Vagina (tissue), 2 donors: ENCODE results near the gene AGBL1. TPM values are rescaled to one million over a fixed set of nuclear protein-coding genes. Genes with fewer than 3 reads are reported as not detected.

Experiments
- DNase-seq, 2 donors: peaks; one replicate each; pipeline ENCODE4 v3.0.0-alpha.2; 2017; ENCODE audit errors: extremely low spot score in 2 of 2
- H3K27ac ChIP-seq: fragments of 200-600 bp; sonication (generic); one replicate; pipeline ENCODE4 v1.5.1; 2019
- H3K27me3 ChIP-seq: fragments of 200-600 bp; sonication (generic); one replicate; pipeline ENCODE4 v1.5.1; 2019
- H3K36me3 ChIP-seq, 2 donors: fragments of 200-600 bp; sonication (generic); one replicate each; pipeline ENCODE4 v1.5.1; 2017 to 2019
- H3K4me1 ChIP-seq: fragments of 200-600 bp; sonication (generic); one replicate; pipeline ENCODE4 v1.5.1; 2019
- H3K4me3 ChIP-seq, 2 donors: fragments of 200-600 bp; sonication (generic); 1 replicate in 1 of 2; 2 replicates in 1 of 2; pipeline ENCODE4 v1.5.1; 2016 to 2019
- H3K9me3 ChIP-seq: fragments of 200-600 bp; sonication (generic); one replicate; pipeline ENCODE4 v1.5.1; 2019
- POLR2A ChIP-seq, 2 donors: fragments of 450-650 bp; IDR thresholded peaks; one replicate each; pipeline ENCODE4 v1.6.1; 2017; ENCODE audit warnings: antibody characterized with exemption in 2 of 2, mild to moderate bottlenecking in 2 of 2, moderate library complexity in 2 of 2
- POLR2AphosphoS5 ChIP-seq, 2 donors: sonication (generic); formaldehyde crosslinking; IDR thresholded peaks; one replicate each; pipeline ENCODE4 v1.9.0; 2017; ENCODE audit warnings: antibody characterized with exemption in 2 of 2, mild to moderate bottlenecking in 2 of 2, low read depth in 1 of 2; ENCODE audit not compliant: insufficient read depth in 1 of 2
- intact Hi-C: fragments of 100-400 bp; cut with DNase I; formaldehyde crosslinking; loops from one replicate; pipeline ENCODE4 v1.15.1; 2023
- total RNA-seq: library from RNA; depleted of rRNA; stranded (reverse); fragments of >200 nt; gene quantifications from one replicate; pipeline ENCODE4 v1.2.3, GENCODE V29; 2016
- TF ChIP-seq, protein P1 (sequence below), 3 experiments: fragments of 450-650 bp in 2 of 3; fragments of 200-600 bp in 1 of 3; sonication (generic) in 1 of 3; IDR thresholded peaks; one replicate each; pipeline ENCODE4 v1.5.1; 2017 to 2019; ENCODE audit warnings: antibody characterized with exemption in 3 of 3, mild to moderate bottlenecking in 2 of 3, moderate library complexity in 2 of 3

AGBL1 gene
- total RNA-seq, 1 donor from 2014 or later: not detected

DNA sequence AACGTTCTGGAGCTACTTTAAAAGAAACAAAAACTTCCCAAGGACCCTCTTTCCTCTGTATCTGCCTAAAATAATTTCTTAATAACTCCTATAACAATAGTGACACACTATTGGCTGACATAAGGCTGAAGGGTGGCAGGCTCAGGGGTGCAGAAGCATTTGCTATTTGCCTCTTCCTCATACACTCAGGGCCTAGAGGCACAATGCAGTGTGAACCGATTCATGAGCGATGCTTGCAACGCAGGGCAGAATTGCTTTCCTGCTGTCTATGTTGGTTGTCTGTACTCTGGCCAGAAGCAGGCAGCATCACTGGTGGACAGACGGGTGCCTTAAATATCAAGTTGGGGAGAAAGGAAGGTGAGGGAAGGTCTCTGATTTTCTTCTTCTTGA, 157.4 kb downstream of the AGBL1 start:
- DNase-seq: no peak
- intact Hi-C loops: no loop called here
- TF ChIP-seq POLR2AphosphoS5 (IDR thresholded peaks at IDR 0.05; ENCODE audit: insufficient read depth in 1 of 2, low read depth in 1 of 2) (no peak), POLR2A (IDR thresholded peaks at IDR 0.05) (no peak)
- TF ChIP-seq, protein P1, sequence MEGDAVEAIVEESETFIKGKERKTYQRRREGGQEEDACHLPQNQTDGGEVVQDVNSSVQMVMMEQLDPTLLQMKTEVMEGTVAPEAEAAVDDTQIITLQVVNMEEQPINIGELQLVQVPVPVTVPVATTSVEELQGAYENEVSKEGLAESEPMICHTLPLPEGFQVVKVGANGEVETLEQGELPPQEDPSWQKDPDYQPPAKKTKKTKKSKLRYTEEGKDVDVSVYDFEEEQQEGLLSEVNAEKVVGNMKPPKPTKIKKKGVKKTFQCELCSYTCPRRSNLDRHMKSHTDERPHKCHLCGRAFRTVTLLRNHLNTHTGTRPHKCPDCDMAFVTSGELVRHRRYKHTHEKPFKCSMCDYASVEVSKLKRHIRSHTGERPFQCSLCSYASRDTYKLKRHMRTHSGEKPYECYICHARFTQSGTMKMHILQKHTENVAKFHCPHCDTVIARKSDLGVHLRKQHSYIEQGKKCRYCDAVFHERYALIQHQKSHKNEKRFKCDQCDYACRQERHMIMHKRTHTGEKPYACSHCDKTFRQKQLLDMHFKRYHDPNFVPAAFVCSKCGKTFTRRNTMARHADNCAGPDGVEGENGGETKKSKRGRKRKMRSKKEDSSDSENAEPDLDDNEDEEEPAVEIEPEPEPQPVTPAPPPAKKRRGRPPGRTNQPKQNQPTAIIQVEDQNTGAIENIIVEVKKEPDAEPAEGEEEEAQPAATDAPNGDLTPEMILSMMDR (IDR thresholded peaks at IDR 0.05): no peak
- Histone ChIP-seq H3K27ac (no peak overlapping the region), H3K27me3 (no peaks in the 10 kb centered on the region), H3K4me1 (no peaks in the 10 kb centered on the region), H3K9me3 (no peaks in the 10 kb centered on the region), H3K4me3 (no peak overlapping the region), H3K36me3 (no peaks in the 10 kb centered on the region)

DNA sequence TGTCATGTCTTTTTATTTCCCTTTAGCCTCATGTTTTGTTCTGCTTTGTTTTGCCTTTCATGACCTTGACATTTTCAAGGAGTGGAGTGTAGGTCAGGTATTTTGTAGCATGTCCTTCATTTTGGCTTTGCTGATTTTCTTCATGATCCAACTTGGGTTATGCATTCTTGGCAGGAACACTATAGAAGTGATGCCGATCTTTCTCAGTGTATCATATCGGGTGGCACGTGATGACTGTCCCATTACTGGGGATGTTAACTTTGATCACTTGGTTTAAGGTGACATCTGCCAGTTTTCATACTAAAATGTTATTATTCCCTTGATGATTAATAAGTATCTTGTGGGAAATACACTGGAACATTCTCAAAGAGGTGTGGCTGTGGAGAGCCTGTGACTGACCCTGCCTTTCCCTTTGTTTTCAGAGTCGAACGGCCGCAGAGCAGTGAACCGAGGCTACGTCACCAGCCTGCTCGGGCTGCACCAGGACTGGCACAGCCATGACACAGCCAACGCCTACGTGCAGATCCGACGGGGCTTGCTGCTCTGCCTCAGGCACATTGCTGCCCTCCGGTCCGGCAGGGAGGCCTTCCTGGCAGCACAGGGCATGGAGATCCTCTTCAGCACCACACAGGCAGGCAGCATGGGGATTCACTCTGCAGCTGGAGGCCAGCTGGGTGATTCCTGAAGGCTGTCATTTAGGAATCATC, 167.7 kb downstream of the AGBL1 start:
- no peak overlapping the region for H3K4me3 ChIP-seq
- TF ChIP-seq, protein P1 (IDR thresholded peaks at IDR 0.05): no peak
- TF ChIP-seq POLR2AphosphoS5 (IDR thresholded peaks at IDR 0.05; ENCODE audit: insufficient read depth in 1 of 2, low read depth in 1 of 2): no peak
- no peak for TF ChIP-seq POLR2A (IDR thresholded peaks at IDR 0.05)
- H3K27ac ChIP-seq: no peak overlapping the region
- no peaks in the 10 kb centered on the region for H3K4me1 ChIP-seq
- H3K36me3 ChIP-seq: no peaks in the 10 kb centered on the region
- H3K27me3 ChIP-seq: no peaks in the 10 kb centered on the region
- intact Hi-C loops: no loop called here
- H3K9me3 ChIP-seq: no peaks in the 10 kb centered on the region
- DNase-seq: no peak

DNA sequence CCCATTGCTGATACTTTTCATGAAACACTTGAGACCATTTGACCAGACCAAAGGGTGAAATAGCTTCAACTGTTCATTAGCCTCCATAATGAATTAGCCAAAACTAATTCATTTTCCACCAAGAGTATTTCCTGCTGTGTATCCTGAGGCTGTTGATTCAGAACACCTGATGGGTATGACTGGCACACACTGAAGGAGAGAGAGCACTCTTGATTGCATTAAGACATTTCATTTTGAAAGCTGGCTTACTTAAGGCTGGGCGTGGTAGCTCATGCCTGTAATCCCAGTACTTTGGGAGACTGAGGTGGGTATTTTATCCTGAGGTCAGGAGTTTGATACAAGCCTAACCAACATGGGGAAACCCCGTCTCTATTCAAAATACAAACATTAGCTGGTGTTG, 175.6 kb downstream of the AGBL1 start:
- no peak for DNase-seq
- Histone ChIP-seq H3K4me3 (no peak overlapping the region), H3K4me1 (no peaks in the 10 kb centered on the region), H3K9me3 (no peaks in the 10 kb centered on the region), H3K27ac (no peak overlapping the region), H3K27me3 (no peaks in the 10 kb centered on the region), H3K36me3 (no peaks in the 10 kb centered on the region)
- intact Hi-C loops: no loop called here
- TF ChIP-seq, protein P1 (IDR thresholded peaks at IDR 0.05): no peak
- no peak for TF ChIP-seq POLR2A (IDR thresholded peaks at IDR 0.05)
- no peak for TF ChIP-seq POLR2AphosphoS5 (IDR thresholded peaks at IDR 0.05; ENCODE audit: insufficient read depth in 1 of 2, low read depth in 1 of 2)

DNA sequence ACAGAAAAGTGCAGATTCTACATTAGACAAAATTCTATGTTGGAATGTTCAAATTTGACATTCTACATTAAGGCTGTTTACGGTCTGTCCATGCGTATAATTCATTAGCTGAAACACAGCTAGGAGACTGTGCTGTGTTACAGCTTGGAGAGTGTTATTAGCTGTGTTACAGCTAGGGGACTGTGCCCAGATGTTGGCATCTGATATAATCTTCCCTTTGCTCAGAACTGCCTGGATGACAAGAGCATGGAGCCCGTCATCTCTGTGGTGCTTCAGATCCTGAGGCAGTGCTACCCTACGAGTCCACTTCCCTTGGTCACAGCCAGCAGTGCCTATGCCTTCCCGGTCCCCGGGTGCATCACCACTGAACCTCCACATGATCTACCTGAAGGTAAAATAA, 177.0 kb downstream of the AGBL1 start:
- Histone ChIP-seq H3K27me3 (no peaks in the 10 kb centered on the region), H3K9me3 (no peaks in the 10 kb centered on the region), H3K4me3 (no peak overlapping the region), H3K27ac (no peak overlapping the region), H3K36me3 (no peaks in the 10 kb centered on the region), H3K4me1 (no peaks in the 10 kb centered on the region)
- TF ChIP-seq POLR2AphosphoS5 (IDR thresholded peaks at IDR 0.05; ENCODE audit: insufficient read depth in 1 of 2, low read depth in 1 of 2): no peak
- TF ChIP-seq POLR2A (IDR thresholded peaks at IDR 0.05): no peak
- TF ChIP-seq, protein P1 (IDR thresholded peaks at IDR 0.05): no peak
- intact Hi-C loops: no loop called here
- no peak for DNase-seq

DNA sequence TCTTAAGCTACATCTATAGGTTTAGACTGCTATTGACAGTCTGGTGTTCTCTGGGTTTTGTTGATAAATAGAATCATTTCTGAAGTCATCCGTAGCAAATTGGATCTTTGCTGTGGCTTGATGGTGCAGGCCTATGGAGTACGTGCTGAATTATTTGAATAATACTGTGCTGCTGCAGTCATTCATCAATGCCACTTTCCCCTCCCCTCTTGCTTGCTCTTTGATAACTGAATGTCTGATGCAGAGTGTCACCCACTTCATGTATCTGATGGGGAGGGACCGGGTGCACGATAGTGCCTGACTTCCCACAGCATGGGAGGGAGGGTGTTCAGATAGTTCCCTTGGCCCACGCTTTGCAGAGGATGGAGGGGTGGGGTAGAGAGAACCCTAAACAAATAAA, 179.9 kb downstream of the AGBL1 start:
- Histone ChIP-seq H3K4me1 (no peaks in the 10 kb centered on the region), H3K4me3 (no peak overlapping the region), H3K36me3 (no peaks in the 10 kb centered on the region), H3K27ac (no peak overlapping the region), H3K27me3 (no peaks in the 10 kb centered on the region), H3K9me3 (no peaks in the 10 kb centered on the region)
- TF ChIP-seq, protein P1 (IDR thresholded peaks at IDR 0.05): no peak
- no peak for TF ChIP-seq POLR2A (IDR thresholded peaks at IDR 0.05)
- TF ChIP-seq POLR2AphosphoS5 (IDR thresholded peaks at IDR 0.05; ENCODE audit: insufficient read depth in 1 of 2, low read depth in 1 of 2): no peak
- intact Hi-C loops: no loop called here
- DNase-seq: no peak
